K562 (cell line): Measurements from ENCODE around the gene TOMM40L. TPM values are rescaled to one million over a fixed set of nuclear protein-coding genes. Genes with fewer than 3 reads are reported as not detected.
A peak's percentile ranks its signal among the peaks of the same experiment; 100 is the strongest.

Source experiments
- E2F8 ChIP-seq: fragments of 450-650 bp; IDR thresholded peaks from 2 replicates; pipeline ENCODE4 v1.7.1; 2018; ENCODE audit warnings: mild to moderate bottlenecking, low read depth; ENCODE audit not compliant: partially characterized antibody
- FOXP4 ChIP-seq: sonication (generic); formaldehyde crosslinking; IDR thresholded peaks from 2 replicates; pipeline ENCODE4 v1.8.0; 2022; ENCODE audit warnings: mild to moderate bottlenecking, missing genetic modification reagents, borderline replicate concordance
- HLTF ChIP-seq: fragments of 450-650 bp; IDR thresholded peaks from 2 replicates; pipeline ENCODE4 v1.6.1; 2016
- IRF2 ChIP-seq: sonication (generic); formaldehyde crosslinking; IDR thresholded peaks from 2 replicates; pipeline ENCODE4 v1.8.1; 2022; ENCODE audit warnings: mild to moderate bottlenecking, missing genetic modification reagents
- MCM7 ChIP-seq, 2 experiments: fragments of 450-650 bp; IDR thresholded peaks; 2 replicates each; pipeline ENCODE4 v1.6.1; 2016 to 2018
- SPI1 ChIP-seq: IDR thresholded peaks from 2 replicates; pipeline ENCODE4 v1.6.1; 2011; ENCODE audit warnings: low read depth, low read length, control low read depth, borderline replicate concordance
- ZKSCAN8 ChIP-seq: fragments of 200-800 bp; sonication (Bioruptor generic); IDR thresholded peaks from 2 replicates; pipeline ENCODE4 v1.6.1; 2016; ENCODE audit warnings: missing genetic modification characterization, missing compliant biosample characterization
- ZNF212 ChIP-seq: fragments of 450-650 bp; formaldehyde crosslinking; IDR thresholded peaks from 2 replicates; pipeline ENCODE4 v1.4.0; 2020; ENCODE audit warnings: mild to moderate bottlenecking
- ZNF316 ChIP-seq: fragments of 450-650 bp; IDR thresholded peaks from 2 replicates; pipeline ENCODE4 v1.6.1; 2016
- ZNF395 ChIP-seq: fragments of 200-800 bp; sonication (Bioruptor generic); IDR thresholded peaks from 2 replicates; pipeline ENCODE4 v1.6.1; 2017; ENCODE audit warnings: missing genetic modification characterization, missing compliant biosample characterization
- ZNF589 ChIP-seq: fragments of 200-800 bp; sonication (Bioruptor generic); IDR thresholded peaks from 2 replicates; pipeline ENCODE4 v1.6.1; 2016; ENCODE audit warnings: low read depth, missing genetic modification characterization, missing compliant biosample characterization
- ZNF76 ChIP-seq: fragments of 250-450 bp; sonication (Bioruptor Pico); IDR thresholded peaks from 2 replicates; pipeline ENCODE4 v1.4.0; 2020; ENCODE audit warnings: mild to moderate bottlenecking, moderate library complexity, borderline replicate concordance
- polyA plus RNA-seq, 8 experiments: library from polyadenylated mRNA; depleted of rRNA in 4 of 8; stranded (reverse) in 5 of 8; unstranded in 3 of 8; fragments of >200 nt; fragmentation: Nextera tagmentation in 2 of 8; fragmentation: Illumina TruSeq in 1 of 8; extraction: Ambion mirVana in 2 of 8; extraction: Trizol in 1 of 8; gene quantifications; 2 replicates each; pipeline versions ENCODE4 v1.2.1 to v1.2.3, GENCODE V29; 2011 to 2014; ENCODE audit warnings: inconsistent platforms in 1 of 8, missing spikeins in 1 of 8
- total RNA-seq, 7 experiments: library from RNA; depleted of rRNA in 6 of 7; stranded (reverse); fragments of >200 nt in 6 of 7; fragmentation: Illumina TruSeq in 2 of 7; extraction: Trizol in 2 of 7; gene quantifications; 2 replicates each; pipeline versions ENCODE4 v1.2.1 to v1.2.3, GENCODE V29; 2011 to 2021; ENCODE audit warnings: low replicate concordance in 1 of 7
- TF ChIP-seq, protein P1 (sequence below): fragments of 450-650 bp; IDR thresholded peaks from 2 replicates; pipeline ENCODE4 v1.6.1; 2014; ENCODE audit warnings: low read depth, mild to moderate bottlenecking, moderate library complexity, borderline replicate concordance
- TF ChIP-seq, protein P2 (sequence below): fragments of 450-650 bp; formaldehyde crosslinking; IDR thresholded peaks from 2 replicates; pipeline ENCODE4 v1.4.0; 2020; ENCODE audit warnings: mild to moderate bottlenecking, mixed read lengths
- TF ChIP-seq, protein P3 (sequence below), 3 experiments: fragments of 200-800 bp in 1 of 3; sonication (Bioruptor generic) in 1 of 3; sonication (generic) in 1 of 3; formaldehyde crosslinking in 1 of 3; IDR thresholded peaks; 2 replicates each; pipeline versions ENCODE4 v1.6.1 to v1.8.0; 2016 to 2022; ENCODE audit warnings: mild to moderate bottlenecking in 2 of 3, missing compliant biosample characterization in 2 of 3, missing genetic modification characterization in 2 of 3, missing genetic modification reagents in 1 of 3

TOMM40L gene
- total and polyA plus RNA-seq, 9 of the 15 experiments (the other 6 are each of a cell fraction or from before 2014, with no cell fraction given) = 9.6 to 33.6 (median 25.2) TPM

DNA sequence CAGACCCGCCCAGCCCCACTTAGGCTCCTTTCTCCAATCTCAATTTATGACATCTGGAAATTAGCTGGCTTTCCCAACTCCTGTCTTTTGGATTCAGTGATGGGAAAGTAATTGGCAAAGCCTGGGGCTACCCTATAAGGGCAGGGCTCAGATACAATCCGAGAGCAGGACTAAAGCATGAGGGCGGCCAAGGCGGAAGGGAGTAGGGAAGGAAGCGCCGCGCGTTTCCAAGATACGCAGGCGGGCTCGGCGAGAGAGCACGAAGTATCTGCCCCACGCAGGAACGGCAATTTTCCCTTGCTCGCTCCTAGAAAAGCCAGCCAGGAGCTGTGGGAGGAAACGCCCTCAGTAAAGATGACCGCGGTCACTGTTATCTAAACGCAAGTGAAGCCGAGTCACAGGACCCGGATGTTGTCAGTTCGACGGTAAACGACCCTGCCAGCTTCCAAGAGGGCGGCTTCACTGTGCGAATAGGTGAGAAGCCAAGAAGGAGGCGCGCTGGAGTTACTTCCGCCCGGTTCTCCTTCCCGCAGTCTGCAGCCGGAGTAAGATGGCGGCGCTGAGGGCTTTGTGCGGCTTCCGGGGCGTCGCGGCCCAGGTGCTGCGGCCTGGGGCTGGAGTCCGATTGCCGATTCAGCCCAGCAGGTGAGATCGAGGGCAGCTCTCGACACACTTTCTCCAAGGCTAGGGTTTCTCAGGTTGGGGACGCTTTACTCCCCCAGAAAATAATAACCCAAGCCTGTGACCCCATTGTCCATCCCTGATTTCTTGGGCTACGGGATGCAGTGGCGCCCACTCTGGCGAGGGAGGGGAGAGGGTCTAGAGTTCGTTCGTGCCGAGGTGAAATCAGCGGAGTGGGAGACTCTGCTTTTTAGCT, 23.8 kb upstream of the TOMM40L start, which contains the start of gene NDUFS2 (continued):
- TF ChIP-seq, protein P1, sequence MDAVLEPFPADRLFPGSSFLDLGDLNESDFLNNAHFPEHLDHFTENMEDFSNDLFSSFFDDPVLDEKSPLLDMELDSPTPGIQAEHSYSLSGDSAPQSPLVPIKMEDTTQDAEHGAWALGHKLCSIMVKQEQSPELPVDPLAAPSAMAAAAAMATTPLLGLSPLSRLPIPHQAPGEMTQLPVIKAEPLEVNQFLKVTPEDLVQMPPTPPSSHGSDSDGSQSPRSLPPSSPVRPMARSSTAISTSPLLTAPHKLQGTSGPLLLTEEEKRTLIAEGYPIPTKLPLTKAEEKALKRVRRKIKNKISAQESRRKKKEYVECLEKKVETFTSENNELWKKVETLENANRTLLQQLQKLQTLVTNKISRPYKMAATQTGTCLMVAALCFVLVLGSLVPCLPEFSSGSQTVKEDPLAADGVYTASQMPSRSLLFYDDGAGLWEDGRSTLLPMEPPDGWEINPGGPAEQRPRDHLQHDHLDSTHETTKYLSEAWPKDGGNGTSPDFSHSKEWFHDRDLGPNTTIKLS = no peak
- TF ChIP-seq ZNF589 (CRISPR knock-in tag) = no peak
- no peak for TF ChIP-seq IRF2
- no peak for TF ChIP-seq ZNF212 (CRISPR knock-in tag)
- TF ChIP-seq, protein P2, sequence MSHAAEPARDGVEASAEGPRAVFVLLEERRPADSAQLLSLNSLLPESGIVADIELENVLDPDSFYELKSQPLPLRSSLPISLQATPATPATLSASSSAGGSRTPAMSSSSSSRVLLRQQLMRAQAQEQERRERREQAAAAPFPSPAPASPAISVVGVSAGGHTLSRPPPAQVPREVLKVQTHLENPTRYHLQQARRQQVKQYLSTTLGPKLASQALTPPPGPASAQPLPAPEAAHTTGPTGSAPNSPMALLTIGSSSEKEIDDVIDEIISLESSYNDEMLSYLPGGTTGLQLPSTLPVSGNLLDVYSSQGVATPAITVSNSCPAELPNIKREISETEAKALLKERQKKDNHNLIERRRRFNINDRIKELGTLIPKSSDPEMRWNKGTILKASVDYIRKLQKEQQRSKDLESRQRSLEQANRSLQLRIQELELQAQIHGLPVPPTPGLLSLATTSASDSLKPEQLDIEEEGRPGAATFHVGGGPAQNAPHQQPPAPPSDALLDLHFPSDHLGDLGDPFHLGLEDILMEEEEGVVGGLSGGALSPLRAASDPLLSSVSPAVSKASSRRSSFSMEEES = no peak
- 0 out of 2 replicates have a peak, but pooled peaks have one; percentile 58 for TF ChIP-seq ZKSCAN8 (CRISPR knock-in tag)
- TF ChIP-seq FOXP4 (CRISPR knock-in tag) = peak; percentile 45; the same call in 1 of the 2 replicates
- no peak for TF ChIP-seq ZNF76 (CRISPR knock-in tag)
- peak; percentile 92 for TF ChIP-seq E2F8
- TF ChIP-seq, protein P3, sequence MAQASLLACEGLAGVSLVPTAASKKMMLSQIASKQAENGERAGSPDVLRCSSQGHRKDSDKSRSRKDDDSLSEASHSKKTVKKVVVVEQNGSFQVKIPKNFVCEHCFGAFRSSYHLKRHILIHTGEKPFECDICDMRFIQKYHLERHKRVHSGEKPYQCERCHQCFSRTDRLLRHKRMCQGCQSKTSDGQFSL (CRISPR knock-in tag; IDR thresholded peaks at IDR 0.05) = no peak; the same call in none of the 2 replicates
- TF ChIP-seq, protein P3 (tag; IDR thresholded peaks at IDR 0.05) = no peak; a peak in 1 of 4 replicates
- no peak; the same call in 1 of the 2 replicates for TF ChIP-seq ZNF395 (CRISPR knock-in tag)
- no peak for TF ChIP-seq SPI1
- TF ChIP-seq ZNF316 = no peak
- no peak for TF ChIP-seq HLTF
- no peak for TF ChIP-seq MCM7 (IDR thresholded peaks at IDR 0.05)
